Measurements from ENCODE around the gene TNFSF9. TPM values are rescaled to one million over a fixed set of nuclear protein-coding genes. Genes with fewer than 3 reads are reported as not detected.
"Not testable (repeated sequence)": the region's sequence is repeated elsewhere in the genome, so short reads cannot be mapped to it uniquely, and the experiment has no call there.

TNFSF9 gene
- total RNA-seq, 1 donor from 2014 or later, result 7.4 TPM

DNA sequence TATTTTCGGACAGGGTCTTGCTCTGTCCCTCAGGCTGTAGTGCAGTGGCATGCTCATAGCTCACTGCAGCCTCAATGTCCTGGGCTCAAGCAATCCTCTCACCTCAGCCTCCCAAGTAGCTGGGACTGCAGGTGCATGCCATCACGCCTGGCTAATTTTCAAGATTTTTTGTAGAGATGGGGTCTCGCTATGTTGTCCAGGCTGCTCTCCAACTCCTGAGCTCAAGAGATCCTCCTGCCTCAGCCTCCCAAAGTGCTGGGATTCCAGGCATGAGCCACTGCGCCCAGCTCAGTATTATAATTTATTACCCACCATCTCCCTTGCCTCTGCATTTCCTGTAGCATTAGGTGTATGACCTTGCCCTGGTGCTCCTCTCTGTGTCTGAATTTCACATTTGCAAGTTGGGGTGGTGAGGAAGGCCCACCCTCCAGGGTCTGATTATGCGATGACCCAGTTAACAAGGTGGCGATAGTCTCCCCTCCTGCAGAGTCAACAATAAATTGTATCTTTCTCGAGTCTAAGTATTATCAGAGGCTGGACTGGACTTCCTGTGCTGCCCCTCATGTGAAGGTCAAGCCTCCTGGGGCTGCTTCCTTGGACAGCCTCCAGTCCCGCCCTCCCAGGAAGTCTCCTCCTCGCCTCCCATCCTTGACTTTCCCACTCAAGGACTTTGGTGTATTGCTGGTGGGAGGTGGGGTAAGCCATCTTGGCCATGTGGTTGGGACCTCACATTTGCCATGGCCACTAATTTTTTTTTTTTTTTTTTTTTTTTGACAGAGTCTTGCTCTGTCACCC is 27.2 kb upstream of the TNFSF9 start:
- Histone ChIP-seq H3K36me3 (no peaks in the 10 kb centered on the region), H3K9me3 (no peaks in the 10 kb centered on the region), H3K27ac (no peak overlapping the region), H3K4me1 (peaks cover 10% of the 10 kb centered on the region), H3K4me3 (no peak overlapping the region), H3K27me3 (peaks cover 29% of the 10 kb centered on the region)
- ATAC-seq (no peak), DNase-seq (no peak)
- intact Hi-C loops (cut with DNase I), result no loop called here
- TF ChIP-seq, protein P1, sequence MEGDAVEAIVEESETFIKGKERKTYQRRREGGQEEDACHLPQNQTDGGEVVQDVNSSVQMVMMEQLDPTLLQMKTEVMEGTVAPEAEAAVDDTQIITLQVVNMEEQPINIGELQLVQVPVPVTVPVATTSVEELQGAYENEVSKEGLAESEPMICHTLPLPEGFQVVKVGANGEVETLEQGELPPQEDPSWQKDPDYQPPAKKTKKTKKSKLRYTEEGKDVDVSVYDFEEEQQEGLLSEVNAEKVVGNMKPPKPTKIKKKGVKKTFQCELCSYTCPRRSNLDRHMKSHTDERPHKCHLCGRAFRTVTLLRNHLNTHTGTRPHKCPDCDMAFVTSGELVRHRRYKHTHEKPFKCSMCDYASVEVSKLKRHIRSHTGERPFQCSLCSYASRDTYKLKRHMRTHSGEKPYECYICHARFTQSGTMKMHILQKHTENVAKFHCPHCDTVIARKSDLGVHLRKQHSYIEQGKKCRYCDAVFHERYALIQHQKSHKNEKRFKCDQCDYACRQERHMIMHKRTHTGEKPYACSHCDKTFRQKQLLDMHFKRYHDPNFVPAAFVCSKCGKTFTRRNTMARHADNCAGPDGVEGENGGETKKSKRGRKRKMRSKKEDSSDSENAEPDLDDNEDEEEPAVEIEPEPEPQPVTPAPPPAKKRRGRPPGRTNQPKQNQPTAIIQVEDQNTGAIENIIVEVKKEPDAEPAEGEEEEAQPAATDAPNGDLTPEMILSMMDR (IDR thresholded peaks at IDR 0.05), result no peak

DNA sequence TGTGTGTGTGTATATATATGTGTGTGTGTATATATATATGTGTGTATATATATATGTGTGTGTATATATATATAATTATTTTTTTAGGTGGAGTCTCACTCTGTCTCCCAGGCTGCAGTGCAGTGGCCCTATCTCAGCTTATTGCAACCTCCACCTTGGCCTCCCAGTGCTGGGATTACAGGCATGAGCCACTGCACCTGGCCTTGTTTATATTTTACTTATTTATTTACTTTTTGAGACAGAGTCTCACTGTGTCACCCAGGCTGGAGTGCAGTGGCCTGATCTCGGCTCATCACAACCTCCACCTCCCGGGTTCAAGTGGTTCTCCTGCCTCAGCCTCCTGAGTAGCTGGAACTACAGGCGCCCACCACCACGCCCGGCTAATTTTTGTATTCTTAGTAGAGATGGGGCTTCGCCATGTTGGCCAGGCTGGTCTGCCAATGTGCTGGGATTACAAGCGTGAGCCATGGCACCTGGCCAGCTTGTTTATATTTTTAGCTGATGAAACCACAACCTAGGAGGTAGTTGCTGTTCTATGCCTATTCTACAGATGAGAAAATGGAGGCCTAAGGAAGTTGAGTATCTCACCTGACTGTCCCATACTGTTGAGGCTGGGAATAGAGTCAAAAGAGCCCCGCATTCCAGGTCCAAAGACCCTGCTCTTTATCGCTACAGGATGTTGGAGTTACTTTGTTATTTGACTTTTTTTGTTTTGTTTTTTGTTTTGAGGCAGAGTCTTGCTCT is 22.6 kb upstream of the TNFSF9 start:
- ATAC-seq; H3K4me1 ChIP-seq; H3K4me3 ChIP-seq; H3K27me3 ChIP-seq; H3K36me3 ChIP-seq; H3K27ac ChIP-seq; DNase-seq; H3K9me3 ChIP-seq; intact Hi-C loops (cut with DNase I): not testable (repeated sequence)

DNA sequence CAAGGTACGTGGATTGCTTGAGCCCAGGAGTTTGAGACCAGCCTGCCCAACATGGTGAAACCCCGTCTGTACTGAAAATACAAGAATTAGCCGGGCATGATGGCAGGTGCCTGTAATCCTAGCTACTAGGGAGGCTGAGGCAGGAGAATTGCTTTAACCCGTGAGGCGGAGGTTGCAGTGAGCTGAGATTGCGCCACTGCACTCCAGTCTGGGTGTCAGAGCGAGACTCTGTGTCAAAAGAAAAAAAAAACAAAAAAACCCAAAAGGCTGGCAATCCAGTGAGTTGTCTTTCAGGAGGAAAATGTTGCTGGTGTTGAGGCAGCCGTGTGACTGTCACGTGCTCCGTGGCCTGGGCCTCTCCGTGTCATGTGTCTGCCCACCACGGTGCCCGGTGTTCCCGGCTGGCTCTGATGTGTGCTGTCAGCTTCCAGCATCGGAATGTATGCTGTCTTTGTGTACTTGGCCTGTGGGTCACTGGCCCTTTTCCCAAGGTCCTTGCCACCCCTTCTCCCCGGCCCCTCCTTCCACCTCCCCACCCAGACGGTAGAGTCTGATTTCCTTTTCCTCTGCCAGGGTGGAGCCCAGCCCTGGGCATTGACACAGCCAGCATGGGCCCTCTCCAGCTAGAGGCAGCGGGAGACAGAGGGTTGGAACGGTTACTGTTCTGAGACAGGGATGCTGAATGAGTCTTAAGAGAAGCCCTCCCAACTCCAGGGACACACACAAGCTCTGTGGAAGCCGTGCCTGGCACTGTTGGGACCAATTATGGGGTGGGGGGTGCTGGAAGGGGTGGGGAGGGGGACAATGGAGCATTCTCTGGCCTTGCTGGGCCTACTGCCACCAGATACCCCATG is 21.5 kb upstream of the TNFSF9 start:
- Histone ChIP-seq H3K27ac (peak overlapping the region; percentile 24), H3K27me3 (no peaks in the 10 kb centered on the region), H3K36me3 (no peaks in the 10 kb centered on the region), H3K9me3 (no peaks in the 10 kb centered on the region), H3K4me3 (no peak overlapping the region), H3K4me1 (peaks cover 3% of the 10 kb centered on the region)
- TF ChIP-seq, protein P1 (IDR thresholded peaks at IDR 0.05), result no peak
- DNase-seq, result peak; percentile 84
- intact Hi-C loops (cut with DNase I), result no loop called here
- peak; percentile 81 for ATAC-seq

DNA sequence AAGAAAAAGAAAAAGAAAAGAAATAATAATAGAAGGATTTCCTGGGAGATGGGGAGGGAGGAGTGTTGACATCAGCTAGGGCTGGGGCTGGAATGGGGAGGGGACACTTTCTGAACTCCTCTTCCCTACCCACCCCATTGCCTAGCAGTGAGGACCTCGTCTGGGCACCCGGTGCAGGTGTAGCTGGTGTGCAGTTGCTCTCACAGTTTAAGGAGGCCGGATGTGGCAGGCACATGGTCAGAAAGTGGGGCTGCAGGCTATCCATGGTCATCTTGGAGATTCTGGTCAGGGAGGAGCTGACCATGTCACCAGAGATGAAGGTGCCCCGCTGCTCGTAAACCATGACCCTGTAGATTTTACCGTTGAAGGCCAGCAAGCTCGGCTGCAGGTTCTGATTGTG is 20.2 kb upstream of the TNFSF9 start:
- Histone ChIP-seq H3K9me3 (no peaks in the 10 kb centered on the region), H3K4me1 (peaks cover 3% of the 10 kb centered on the region), H3K4me3 (no peak overlapping the region), H3K27ac (no peak overlapping the region), H3K36me3 (no peaks in the 10 kb centered on the region), H3K27me3 (no peaks in the 10 kb centered on the region)
- DNase-seq (no peak), ATAC-seq (no peak)
- TF ChIP-seq, protein P1 (IDR thresholded peaks at IDR 0.05), result no peak
- intact Hi-C loops (cut with DNase I), result no loop called here

DNA sequence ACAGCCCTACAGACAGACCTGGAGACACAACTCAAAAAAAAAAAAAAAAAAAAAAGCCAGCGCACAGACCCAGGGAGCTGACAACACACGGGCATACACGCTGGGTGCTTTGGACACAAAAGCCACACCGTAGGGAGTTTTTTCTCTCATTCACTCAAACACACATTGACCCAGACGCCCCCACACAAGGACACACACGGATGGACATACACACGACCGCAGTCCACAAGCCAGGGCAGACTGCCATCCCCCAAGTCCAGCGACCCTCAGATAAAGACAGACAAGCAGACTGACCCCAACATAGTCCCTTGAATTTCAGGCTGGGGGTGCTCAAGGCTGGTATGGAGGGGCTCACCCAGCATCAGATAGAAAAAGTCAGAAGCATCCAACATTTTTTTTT is 16.7 kb upstream of the TNFSF9 start:
- TF ChIP-seq, protein P1 (IDR thresholded peaks at IDR 0.05), result no peak

More for the DNA sequence above, 16.7 kb upstream of the TNFSF9 start:
- intact Hi-C loops (cut with DNase I), result no loop called here
- Histone ChIP-seq H3K27ac (no peak overlapping the region), H3K27me3 (no peaks in the 10 kb centered on the region), H3K9me3 (no peaks in the 10 kb centered on the region), H3K4me1 (peaks cover 12% of the 10 kb centered on the region), H3K36me3 (no peaks in the 10 kb centered on the region), H3K4me3 (no peak overlapping the region)
- ATAC-seq (no peak), DNase-seq (no peak)

All from upper lobe of right lung (tissue), 1 donor.